Hepatocyte (in vitro differentiated cells): ENCODE results near the gene SLC30A3. TPM values are rescaled to one million over a fixed set of nuclear protein-coding genes. Genes with fewer than 3 reads are reported as not detected.

Experiments used
- DNase-seq: peaks from one replicate; pipeline ENCODE4 v3.0.0-alpha.2; 2016; ENCODE audit warnings: low spot score
- H2AFZ ChIP-seq: fragments of 200-600 bp; sonication (generic); 2 replicates; pipeline ENCODE4 v1.6.0; 2016; ENCODE audit warnings: antibody characterized with exemption, mild to moderate bottlenecking
- H3K27ac ChIP-seq: fragments of 200-600 bp; sonication (generic); 2 replicates; pipeline ENCODE4 v1.5.1; 2016; ENCODE audit warnings: mild to moderate bottlenecking
- H3K27me3 ChIP-seq: fragments of 200-600 bp; sonication (generic); 2 replicates; pipeline ENCODE4 v1.6.1; 2016
- H3K36me3 ChIP-seq: fragments of 200-600 bp; sonication (generic); replicated peaks from 2 replicates; pipeline ENCODE4 v1.5.1; 2016; ENCODE audit warnings: low read depth; ENCODE audit not compliant: insufficient read depth
- H3K4me1 ChIP-seq: fragments of 200-600 bp; sonication (generic); 2 replicates; pipeline ENCODE4 v1.5.1; 2016; ENCODE audit warnings: mild to moderate bottlenecking, moderate library complexity; ENCODE audit not compliant: insufficient read depth
- H3K4me2 ChIP-seq: fragments of 200-600 bp; sonication (generic); 2 replicates; pipeline ENCODE4 v1.6.0; 2016
- H3K4me3 ChIP-seq: fragments of 200-600 bp; sonication (generic); 2 replicates; pipeline ENCODE4 v1.5.1; 2016; ENCODE audit warnings: mild to moderate bottlenecking
- H3K79me2 ChIP-seq: fragments of 200-600 bp; sonication (generic); 2 replicates; pipeline ENCODE4 v1.6.0; 2017; ENCODE audit warnings: mild to moderate bottlenecking
- H3K9me2 ChIP-seq: fragments of 200-600 bp; sonication (generic); replicated peaks from 2 replicates; pipeline ENCODE4 v1.6.0; 2017; ENCODE audit warnings: mild to moderate bottlenecking; ENCODE audit not compliant: insufficient read depth
- H3K9me3 ChIP-seq: fragments of 200-600 bp; sonication (generic); 2 replicates; pipeline ENCODE4 v1.5.1; 2016; ENCODE audit warnings: low read depth, mild to moderate bottlenecking
- H4K20me1 ChIP-seq: fragments of 200-600 bp; sonication (generic); 2 replicates; pipeline ENCODE4 v1.6.0; 2016; ENCODE audit warnings: mild to moderate bottlenecking; ENCODE audit not compliant: insufficient read depth, poor library complexity, severe bottlenecking
- EZH2 ChIP-seq: fragments of 200-600 bp; sonication (generic); IDR thresholded peaks from 2 replicates; pipeline ENCODE4 v1.6.1; 2016; ENCODE audit warnings: antibody characterized with exemption, mild to moderate bottlenecking, borderline replicate concordance
- EZH2phosphoT487 ChIP-seq: fragments of 200-600 bp; sonication (generic); IDR thresholded peaks from one replicate; pipeline ENCODE4 v1.6.1; 2018; ENCODE audit warnings: antibody characterized with exemption, mild to moderate bottlenecking, low read depth, moderate library complexity; ENCODE audit not compliant: unreplicated experiment, severe bottlenecking
- WGBS: methylation state at CpG from one replicate; pipeline ENCODE4 v1.1.6; 2016; ENCODE audit warnings: low lambda C conversion rate; ENCODE audit errors: missing lambda C conversion rate; 5-methylcytosine and 5-hydroxymethylcytosine counted together
- polyA plus RNA-seq: library from polyadenylated mRNA; unstranded; fragments of >200 nt; fragmentation: Nextera tagmentation; extraction: Ambion mirVana; gene quantifications from 2 replicates; pipeline ENCODE4 v1.2.1, GENCODE V29; 2016
- total RNA-seq: library from RNA; depleted of rRNA; stranded (reverse); fragments of >200 nt; gene quantifications from 2 replicates; pipeline ENCODE4 v1.2.3, GENCODE V29; 2014
- TF ChIP-seq, protein P1 (sequence below): fragments of 200-600 bp; sonication (generic); IDR thresholded peaks from 2 replicates; pipeline ENCODE4 v1.5.1; 2016; ENCODE audit warnings: antibody characterized with exemption, mild to moderate bottlenecking; ENCODE audit not compliant: poor library complexity

Gene SLC30A3
- total and polyA plus RNA-seq, 2 experiments from 2014 or later: 0.20 TPM; not detected in 1

DNA sequence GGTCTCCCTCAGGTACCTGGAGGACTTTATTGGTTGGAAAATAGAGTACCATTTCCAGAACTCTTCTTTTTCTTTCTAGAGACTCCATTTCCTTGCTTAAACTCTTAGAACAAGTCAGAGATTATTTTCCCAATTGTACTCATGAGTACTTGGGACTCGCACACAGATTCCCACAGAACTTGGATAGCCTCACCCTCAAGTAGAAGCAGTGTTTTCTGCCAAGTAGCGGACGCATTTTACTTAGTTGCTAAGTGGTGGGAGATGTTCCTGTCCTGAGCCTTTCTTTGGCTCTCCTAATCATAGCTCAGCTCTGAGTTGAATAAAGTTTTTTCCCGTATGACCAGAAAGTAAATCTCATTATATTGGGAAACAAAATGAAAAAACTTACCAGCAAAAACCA, 17.2 kb downstream of the SLC30A3 start:
- Histone ChIP-seq H2AFZ (no peak overlapping the region), H3K4me2 (no peak overlapping the region), H3K4me1 (no peaks in the 10 kb centered on the region), H3K4me3 (no peak overlapping the region), H4K20me1 (no peaks in the 10 kb centered on the region), H3K27ac (no peak overlapping the region), H3K79me2 (no peaks in the 10 kb centered on the region), H3K9me2 (no peaks in the 10 kb centered on the region), H3K9me3 (no peaks in the 10 kb centered on the region), H3K36me3 (no peaks in the 10 kb centered on the region), H3K27me3 (peaks cover 7% of the 10 kb centered on the region)
- no peak for TF ChIP-seq EZH2
- TF ChIP-seq, protein P1, sequence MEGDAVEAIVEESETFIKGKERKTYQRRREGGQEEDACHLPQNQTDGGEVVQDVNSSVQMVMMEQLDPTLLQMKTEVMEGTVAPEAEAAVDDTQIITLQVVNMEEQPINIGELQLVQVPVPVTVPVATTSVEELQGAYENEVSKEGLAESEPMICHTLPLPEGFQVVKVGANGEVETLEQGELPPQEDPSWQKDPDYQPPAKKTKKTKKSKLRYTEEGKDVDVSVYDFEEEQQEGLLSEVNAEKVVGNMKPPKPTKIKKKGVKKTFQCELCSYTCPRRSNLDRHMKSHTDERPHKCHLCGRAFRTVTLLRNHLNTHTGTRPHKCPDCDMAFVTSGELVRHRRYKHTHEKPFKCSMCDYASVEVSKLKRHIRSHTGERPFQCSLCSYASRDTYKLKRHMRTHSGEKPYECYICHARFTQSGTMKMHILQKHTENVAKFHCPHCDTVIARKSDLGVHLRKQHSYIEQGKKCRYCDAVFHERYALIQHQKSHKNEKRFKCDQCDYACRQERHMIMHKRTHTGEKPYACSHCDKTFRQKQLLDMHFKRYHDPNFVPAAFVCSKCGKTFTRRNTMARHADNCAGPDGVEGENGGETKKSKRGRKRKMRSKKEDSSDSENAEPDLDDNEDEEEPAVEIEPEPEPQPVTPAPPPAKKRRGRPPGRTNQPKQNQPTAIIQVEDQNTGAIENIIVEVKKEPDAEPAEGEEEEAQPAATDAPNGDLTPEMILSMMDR: no peak
- TF ChIP-seq EZH2phosphoT487: no peak
- DNase-seq: no peak
- 94% methylated on average over 4 of the region's 4 CpGs for WGBS

DNA sequence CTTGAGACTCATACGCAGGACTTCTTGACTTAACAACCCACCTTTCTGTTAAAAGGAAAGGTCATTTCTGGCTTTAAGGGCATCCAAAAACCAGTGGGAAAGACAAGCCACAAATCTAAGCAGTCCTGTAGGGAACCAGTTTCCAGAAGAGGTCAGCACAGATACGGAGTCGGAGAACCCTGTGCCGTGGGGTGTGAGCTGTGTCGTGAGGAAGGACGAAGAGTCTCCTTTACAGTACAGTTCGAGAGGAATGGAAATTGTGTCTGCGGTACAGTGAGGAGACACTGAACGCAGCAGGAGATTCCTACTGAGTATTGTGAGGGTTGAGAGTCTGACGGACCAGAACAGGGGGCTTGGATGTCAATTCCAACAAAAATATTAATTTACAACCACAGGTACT, 17.7 kb downstream of the SLC30A3 start:
- Histone ChIP-seq H3K9me2 (no peaks in the 10 kb centered on the region), H3K27ac (no peak overlapping the region), H4K20me1 (no peaks in the 10 kb centered on the region), H3K4me1 (no peaks in the 10 kb centered on the region), H3K4me3 (no peak overlapping the region), H3K36me3 (no peaks in the 10 kb centered on the region), H3K4me2 (no peak overlapping the region), H3K27me3 (peaks cover 3% of the 10 kb centered on the region), H3K9me3 (no peaks in the 10 kb centered on the region), H2AFZ (no peak overlapping the region), H3K79me2 (no peaks in the 10 kb centered on the region)
- TF ChIP-seq, protein P1: no peak
- TF ChIP-seq EZH2phosphoT487 (no peak), EZH2 (no peak)
- 90% methylated on average over 10 of the region's 10 CpGs for WGBS
- no peak for DNase-seq

DNA sequence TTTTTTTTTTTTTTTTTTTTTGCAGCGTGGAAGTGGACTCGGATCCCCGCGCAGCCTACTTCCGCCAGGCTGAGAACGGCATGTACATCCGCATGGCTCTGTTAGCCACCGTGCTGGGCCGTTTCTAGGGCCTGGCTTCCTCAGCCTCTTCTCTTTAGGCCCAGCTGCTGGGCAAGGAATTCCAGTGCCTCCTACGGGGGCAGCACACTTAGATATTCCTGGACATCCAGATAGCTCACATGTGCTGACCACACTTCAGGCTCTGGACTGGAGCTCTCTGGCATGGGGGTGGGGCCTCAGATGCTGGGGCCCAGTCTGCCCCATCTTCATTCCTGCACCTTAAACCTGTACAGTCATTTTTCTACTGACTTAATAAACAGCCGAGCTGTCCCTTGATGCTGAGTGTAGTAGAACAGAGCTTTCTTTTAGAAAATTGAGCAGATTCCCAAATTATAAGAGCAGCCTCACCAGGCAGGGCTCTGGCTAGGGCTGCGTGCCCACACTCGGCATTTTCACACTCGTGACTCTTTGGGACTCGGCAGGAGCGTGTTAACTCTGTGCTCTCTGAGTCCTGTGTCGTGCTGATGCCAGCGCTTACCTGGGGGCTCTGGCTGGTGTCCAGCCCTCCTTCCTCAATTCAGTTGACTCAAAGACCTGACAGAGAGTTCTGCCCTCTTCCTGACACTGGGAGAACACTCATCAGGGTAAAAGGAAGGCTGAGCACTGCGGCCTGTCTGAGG, 19.3 kb downstream of the SLC30A3 start:
- no peak for TF ChIP-seq EZH2
- TF ChIP-seq EZH2phosphoT487: no peak
- TF ChIP-seq, protein P1: no peak
- WGBS: 94% methylated on average over 19 of the region's 19 CpGs

More for the DNA sequence above, 19.3 kb downstream of the SLC30A3 start:
- Histone ChIP-seq H3K4me3 (no peak overlapping the region), H3K27me3 (no peaks in the 10 kb centered on the region), H4K20me1 (no peaks in the 10 kb centered on the region), H3K79me2 (no peaks in the 10 kb centered on the region), H3K9me3 (no peaks in the 10 kb centered on the region), H3K4me1 (no peaks in the 10 kb centered on the region), H3K27ac (no peak overlapping the region), H3K9me2 (no peaks in the 10 kb centered on the region), H2AFZ (no peak overlapping the region), H3K4me2 (no peak overlapping the region), H3K36me3 (no peaks in the 10 kb centered on the region)
- DNase-seq: no peak
